ENCODE results near the gene TRIM2. TPM values are rescaled to one million over a fixed set of nuclear protein-coding genes. Genes with fewer than 3 reads are reported as not detected.

Gene TRIM2
- total RNA-seq, 1 experiment from 2014 or later = 41.4 TPM

GRCh38 chr4:153260553-153261300 is 56.5 kb downstream of the TRIM2 start (continued):
- TF ChIP-seq POLR2AphosphoS5 (IDR thresholded peaks at IDR 0.05; ENCODE audit: low read depth, low read length) (no peak), EGR1 (IDR thresholded peaks at IDR 0.05; ENCODE audit: low read depth) (no peak), TCF7L2 (IDR thresholded peaks at IDR 0.05; ENCODE audit: borderline replicate concordance, extremely low read depth, insufficient read depth, insufficient read length) (no peak), YY1 (IDR thresholded peaks at IDR 0.05; ENCODE audit: extremely low read depth, insufficient replicate concordance, low read depth, low read length) (no peak), EZH2 (IDR thresholded peaks at IDR 0.05) (no peak), RAD21 (IDR thresholded peaks at IDR 0.05; ENCODE audit: low read depth) (no peak)
- TF ChIP-seq, protein P1, sequence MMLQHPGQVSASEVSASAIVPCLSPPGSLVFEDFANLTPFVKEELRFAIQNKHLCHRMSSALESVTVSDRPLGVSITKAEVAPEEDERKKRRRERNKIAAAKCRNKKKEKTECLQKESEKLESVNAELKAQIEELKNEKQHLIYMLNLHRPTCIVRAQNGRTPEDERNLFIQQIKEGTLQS (IDR thresholded peaks at IDR 0.05) = no peak

DNA sequence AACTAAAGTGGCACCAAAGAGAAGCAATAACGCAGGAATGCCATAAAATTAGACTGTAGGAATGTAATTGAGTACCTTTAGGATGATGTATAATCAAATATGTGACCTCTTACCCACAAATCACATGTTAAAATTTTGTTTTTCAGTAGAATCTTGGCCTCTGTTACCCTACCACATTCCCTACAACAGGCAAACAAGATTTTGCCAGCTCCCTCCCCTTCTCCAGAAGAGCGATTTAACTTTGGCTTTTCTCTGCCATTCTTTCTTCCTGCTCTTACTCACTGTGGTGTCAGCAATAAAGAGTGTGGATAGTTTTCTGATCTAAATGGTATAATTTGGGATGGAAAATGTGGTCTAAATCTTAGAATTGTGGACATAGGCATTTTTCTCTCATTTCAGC is 57.2 kb downstream of the TRIM2 start:
- Histone ChIP-seq H2AFZ (ENCODE audit: low read depth, low read length, poor library complexity, severe bottlenecking) (no peak overlapping the region), H3K27ac (ENCODE audit: low read depth, low read length) (no peak overlapping the region), H3K4me3 (replicated peaks in 1 of 2; ENCODE audit: low read depth in 1 of 2, low read length in 2 of 2) (no peak overlapping the region), H3K4me1 (ENCODE audit: control insufficient read depth in 1 of 2, insufficient read depth in 2 of 2, low read length in 2 of 2) (no peaks in the 10 kb centered on the region), H3K4me2 (ENCODE audit: low read length) (no peak overlapping the region), H3K9ac (ENCODE audit: low read length) (no peak overlapping the region), H3K9me2 (ENCODE audit: insufficient read depth) (no peaks in the 10 kb centered on the region), H3K79me2 (ENCODE audit: insufficient read depth, low read length) (no peaks in the 10 kb centered on the region), H4K20me1 (ENCODE audit: insufficient read depth) (no peaks in the 10 kb centered on the region), H3K9me3 (ENCODE audit: control insufficient read depth in 1 of 2, insufficient read depth in 1 of 2, low read depth in 1 of 2, low read length in 2 of 2) (no peaks in the 10 kb centered on the region; a peak in 1 of 4 replicates), H3K27me3 (ENCODE audit: insufficient read depth, low read length) (no peaks in the 10 kb centered on the region), H3K36me3 (ENCODE audit: control insufficient read depth in 1 of 2, insufficient read depth in 2 of 2, low read length in 2 of 2) (no peaks in the 10 kb centered on the region)
- BruUV-seq (replicated peaks) = no TSS peak
- ChIA-PET CTCF (no interaction called here), RAD21 (ENCODE audit: low non-redundant PET in 1 of 2, low total read pairs in 2 of 2, uncharacterized antibody in 2 of 2, unreplicated experiment in 2 of 2) (no interaction called here), POLR2A (no interaction called here)
- no peak for ATAC-seq
- TF ChIP-seq POLR2A (IDR thresholded peaks at IDR 0.05; ENCODE audit: borderline replicate concordance, extremely low read depth, insufficient read depth, insufficient read length) (no peak), RAD21 (IDR thresholded peaks at IDR 0.05; ENCODE audit: low read depth) (no peak), SRF (IDR thresholded peaks at IDR 0.05; ENCODE audit: low read depth) (no peak), ZNF274 (IDR thresholded peaks at IDR 0.05; ENCODE audit: low read depth, low read length) (no peak), CEBPB (IDR thresholded peaks at IDR 0.05; ENCODE audit: low read depth) (no peak), TCF7L2 (IDR thresholded peaks at IDR 0.05; ENCODE audit: borderline replicate concordance, extremely low read depth, insufficient read depth, insufficient read length) (no peak), YY1 (IDR thresholded peaks at IDR 0.05; ENCODE audit: extremely low read depth, insufficient replicate concordance, low read depth, low read length) (no peak)
- TF ChIP-seq, protein P1 (IDR thresholded peaks at IDR 0.05) = no peak
- TF ChIP-seq, protein P2, sequence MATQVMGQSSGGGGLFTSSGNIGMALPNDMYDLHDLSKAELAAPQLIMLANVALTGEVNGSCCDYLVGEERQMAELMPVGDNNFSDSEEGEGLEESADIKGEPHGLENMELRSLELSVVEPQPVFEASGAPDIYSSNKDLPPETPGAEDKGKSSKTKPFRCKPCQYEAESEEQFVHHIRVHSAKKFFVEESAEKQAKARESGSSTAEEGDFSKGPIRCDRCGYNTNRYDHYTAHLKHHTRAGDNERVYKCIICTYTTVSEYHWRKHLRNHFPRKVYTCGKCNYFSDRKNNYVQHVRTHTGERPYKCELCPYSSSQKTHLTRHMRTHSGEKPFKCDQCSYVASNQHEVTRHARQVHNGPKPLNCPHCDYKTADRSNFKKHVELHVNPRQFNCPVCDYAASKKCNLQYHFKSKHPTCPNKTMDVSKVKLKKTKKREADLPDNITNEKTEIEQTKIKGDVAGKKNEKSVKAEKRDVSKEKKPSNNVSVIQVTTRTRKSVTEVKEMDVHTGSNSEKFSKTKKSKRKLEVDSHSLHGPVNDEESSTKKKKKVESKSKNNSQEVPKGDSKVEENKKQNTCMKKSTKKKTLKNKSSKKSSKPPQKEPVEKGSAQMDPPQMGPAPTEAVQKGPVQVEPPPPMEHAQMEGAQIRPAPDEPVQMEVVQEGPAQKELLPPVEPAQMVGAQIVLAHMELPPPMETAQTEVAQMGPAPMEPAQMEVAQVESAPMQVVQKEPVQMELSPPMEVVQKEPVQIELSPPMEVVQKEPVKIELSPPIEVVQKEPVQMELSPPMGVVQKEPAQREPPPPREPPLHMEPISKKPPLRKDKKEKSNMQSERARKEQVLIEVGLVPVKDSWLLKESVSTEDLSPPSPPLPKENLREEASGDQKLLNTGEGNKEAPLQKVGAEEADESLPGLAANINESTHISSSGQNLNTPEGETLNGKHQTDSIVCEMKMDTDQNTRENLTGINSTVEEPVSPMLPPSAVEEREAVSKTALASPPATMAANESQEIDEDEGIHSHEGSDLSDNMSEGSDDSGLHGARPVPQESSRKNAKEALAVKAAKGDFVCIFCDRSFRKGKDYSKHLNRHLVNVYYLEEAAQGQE (IDR thresholded peaks at IDR 0.05; ENCODE audit: low read depth) = no peak
- DNase-seq (ENCODE audit: low read depth, low spot score) = no peak
- intact Hi-C loops (cut with micrococcal nuclease) = no loop called here

All from HCT116 (cell line).